Trophoblast cell (in vitro differentiated cells and primary cell): Measurements from ENCODE around the gene POGZ.

ENCODE experiments used
- DNase-seq, 2 donors: peaks; one replicate each; pipeline ENCODE4 v3.0.0-alpha.2; 2016
- H2AFZ ChIP-seq: 2 replicates; pipeline ENCODE4 v1.6.1; 2013; ENCODE audit warnings: low read length, moderate library complexity, mild to moderate bottlenecking; ENCODE audit not compliant: insufficient read depth, poor library complexity
- H2AK5ac ChIP-seq: 2 replicates; pipeline ENCODE4 v1.6.1; 2013; ENCODE audit warnings: mild to moderate bottlenecking, low read length
- H2BK120ac ChIP-seq: 2 replicates; pipeline ENCODE4 v1.6.1; 2013; ENCODE audit warnings: low read length, mild to moderate bottlenecking, moderate library complexity; ENCODE audit not compliant: insufficient read depth, poor library complexity
- H2BK12ac ChIP-seq: 2 replicates; pipeline ENCODE4 v1.6.1; 2013; ENCODE audit warnings: mild to moderate bottlenecking, low read length, moderate library complexity
- H2BK5ac ChIP-seq: 2 replicates; pipeline ENCODE4 v1.6.1; 2013; ENCODE audit warnings: low read length, low read depth, moderate library complexity, mild to moderate bottlenecking; ENCODE audit not compliant: poor library complexity
- H3K14ac ChIP-seq: 2 replicates; pipeline ENCODE4 v1.6.1; 2013; ENCODE audit warnings: mild to moderate bottlenecking, low read length
- H3K18ac ChIP-seq: 2 replicates; pipeline ENCODE4 v1.6.1; 2013; ENCODE audit warnings: mild to moderate bottlenecking, low read length
- H3K23ac ChIP-seq: 2 replicates; pipeline ENCODE4 v1.6.1; 2013; ENCODE audit warnings: low read length
- H3K27ac ChIP-seq: 2 replicates; pipeline ENCODE4 v1.5.1; 2013; ENCODE audit warnings: low read depth, mild to moderate bottlenecking, inconsistent platforms, low read length, moderate library complexity
- H3K27me3 ChIP-seq: 2 replicates; pipeline ENCODE4 v1.6.1; 2013; ENCODE audit warnings: inconsistent platforms, mild to moderate bottlenecking, low read length, moderate library complexity; ENCODE audit not compliant: insufficient read depth
- H3K36me3 ChIP-seq, 2 experiments: 1 replicate in 1 of 2; 2 replicates in 1 of 2; pipeline ENCODE4 v1.6.1; 2013; ENCODE audit warnings: low read length in 2 of 2, mild to moderate bottlenecking in 2 of 2, moderate library complexity in 1 of 2; ENCODE audit not compliant: insufficient read depth in 2 of 2, control insufficient read depth in 1 of 2
- H3K4ac ChIP-seq: 2 replicates; pipeline ENCODE4 v1.6.1; 2013; ENCODE audit warnings: low read depth, mild to moderate bottlenecking, low read length, moderate library complexity
- H3K4me1 ChIP-seq, 2 experiments: 1 replicate in 1 of 2; 2 replicates in 1 of 2; pipeline ENCODE4 v1.6.1; 2013; ENCODE audit warnings: low read length in 2 of 2, mild to moderate bottlenecking in 2 of 2, moderate library complexity in 1 of 2; ENCODE audit not compliant: insufficient read depth in 2 of 2, control insufficient read depth in 1 of 2
- H3K4me2 ChIP-seq: 2 replicates; pipeline ENCODE4 v1.6.1; 2013; ENCODE audit warnings: inconsistent platforms, mild to moderate bottlenecking, low read length, moderate library complexity
- H3K4me3 ChIP-seq: 2 replicates; pipeline ENCODE4 v1.5.1; 2013; ENCODE audit warnings: mild to moderate bottlenecking, low read depth, low read length, inconsistent platforms
- H3K79me1 ChIP-seq: one replicate; pipeline ENCODE4 v1.6.1; 2013; ENCODE audit warnings: low read length
- H3K79me2 ChIP-seq: 2 replicates; pipeline ENCODE4 v1.6.1; 2013; ENCODE audit warnings: low read length, mild to moderate bottlenecking; ENCODE audit not compliant: control insufficient read depth, insufficient read depth, poor library complexity
- H3K9ac ChIP-seq: 2 replicates; pipeline ENCODE4 v1.6.1; 2013; ENCODE audit warnings: mild to moderate bottlenecking, low read length
- H3K9me3 ChIP-seq: 2 replicates; pipeline ENCODE4 v1.6.1; 2013; ENCODE audit warnings: low read depth, mild to moderate bottlenecking, control low read depth, inconsistent platforms, low read length; ENCODE audit not compliant: insufficient read depth
- H4K12ac ChIP-seq: 2 replicates; pipeline ENCODE4 v1.6.1; 2013; ENCODE audit warnings: low read depth, mild to moderate bottlenecking, low read length, moderate library complexity
- H4K8ac ChIP-seq: 2 replicates; pipeline ENCODE4 v1.6.1; 2013; ENCODE audit warnings: low read depth, mild to moderate bottlenecking, low read length, moderate library complexity
- H4K91ac ChIP-seq: one replicate; pipeline ENCODE4 v1.6.1; 2013; ENCODE audit warnings: low read depth, mild to moderate bottlenecking, low read length, moderate library complexity
- WGBS: extraction: QIAGEN DNeasy Blood & Tissue Kit; methylation state at CpG from one replicate; pipeline ENCODE4 v1.1.7; 2013; ENCODE audit warnings: missing lambda C conversion rate; ENCODE audit not compliant: insufficient read length, insufficient coverage; ENCODE audit errors: extremely low coverage; 5-methylcytosine and 5-hydroxymethylcytosine counted together

POGZ gene

GRCh38 chr1:151364996-151365395 lies 94.3 kb downstream of the POGZ start:
- Histone ChIP-seq H2AFZ (no peak overlapping the region), H4K91ac (no peak overlapping the region), H2BK5ac (no peak overlapping the region), H2BK120ac (no peak overlapping the region), H3K27me3 (no peaks in the 10 kb centered on the region), H4K8ac (no peak overlapping the region), H3K4me1 (no peaks in the 10 kb centered on the region), H3K9ac (no peak overlapping the region), H3K23ac (no peak overlapping the region), H2AK5ac (no peak overlapping the region), H3K18ac (no peak overlapping the region), H3K27ac (no peak overlapping the region), H3K9me3 (peaks cover 18% of the 10 kb centered on the region), H2BK12ac (no peak overlapping the region), H3K79me2 (no peaks in the 10 kb centered on the region), H3K4me2 (no peak overlapping the region), H4K12ac (no peak overlapping the region), H3K14ac (no peak overlapping the region), H3K4ac (no peak overlapping the region), H3K36me3 (peaks cover 2 to 3% of the 10 kb centered on the region in 2 experiments), H3K4me3 (no peak overlapping the region), H3K79me1 (no peaks in the 10 kb centered on the region)
- no peak for DNase-seq
- WGBS = no CpG with 5 or more reads among the region's 4 CpGs

GRCh38 chr1:151362308-151363155 lies 96.8 kb downstream of the POGZ start:
- H2BK12ac ChIP-seq = no peak overlapping the region
- H3K14ac ChIP-seq = no peak overlapping the region
- no peaks in the 10 kb centered on the region for H3K79me1 ChIP-seq
- H3K79me2 ChIP-seq = no peaks in the 10 kb centered on the region
- no peak overlapping the region for H2AFZ ChIP-seq
- no peak for DNase-seq
- no peak overlapping the region for H2AK5ac ChIP-seq
- no peak overlapping the region for H4K8ac ChIP-seq
- no peak overlapping the region for H2BK5ac ChIP-seq
- H3K4me3 ChIP-seq = no peak overlapping the region
- no peaks in the 10 kb centered on the region for H3K27me3 ChIP-seq
- H4K12ac ChIP-seq = no peak overlapping the region
- no CpG with 5 or more reads among the region's 3 CpGs for WGBS
- peaks cover 2 to 3% of the 10 kb centered on the region in 2 experiments for H3K36me3 ChIP-seq
- H3K9me3 ChIP-seq = peaks cover 15% of the 10 kb centered on the region
- no peak overlapping the region for H3K23ac ChIP-seq
- H3K9ac ChIP-seq = no peak overlapping the region
- no peak overlapping the region for H2BK120ac ChIP-seq
- H3K4me2 ChIP-seq = no peak overlapping the region
- no peak overlapping the region for H3K18ac ChIP-seq
- H3K4ac ChIP-seq = no peak overlapping the region
- no peak overlapping the region for H3K27ac ChIP-seq
- H4K91ac ChIP-seq = no peak overlapping the region
- no peaks in the 10 kb centered on the region for H3K4me1 ChIP-seq

GRCh38 chr1:151361883-151362282 lies 97.4 kb downstream of the POGZ start:
- H2BK120ac ChIP-seq = no peak overlapping the region
- H3K4me2 ChIP-seq = no peak overlapping the region
- H3K9ac ChIP-seq = no peak overlapping the region
- H3K4ac ChIP-seq = no peak overlapping the region
- no peak overlapping the region for H3K23ac ChIP-seq
- H3K14ac ChIP-seq = no peak overlapping the region
- H3K9me3 ChIP-seq = peaks cover 15% of the 10 kb centered on the region
- no peaks in the 10 kb centered on the region for H3K27me3 ChIP-seq
- H3K4me1 ChIP-seq = no peaks in the 10 kb centered on the region
- no peaks in the 10 kb centered on the region for H3K79me2 ChIP-seq
- no peak overlapping the region for H2BK5ac ChIP-seq
- no peak overlapping the region for H3K4me3 ChIP-seq
- no peak overlapping the region for H4K12ac ChIP-seq
- no peak overlapping the region for H3K18ac ChIP-seq
- H3K27ac ChIP-seq = no peak overlapping the region
- H2AFZ ChIP-seq = no peak overlapping the region
- H4K8ac ChIP-seq = no peak overlapping the region
- H4K91ac ChIP-seq = no peak overlapping the region
- H3K79me1 ChIP-seq = no peaks in the 10 kb centered on the region
- H2BK12ac ChIP-seq = no peak overlapping the region
- DNase-seq = no peak
- peaks cover 2 to 3% of the 10 kb centered on the region in 2 experiments for H3K36me3 ChIP-seq
- H2AK5ac ChIP-seq = no peak overlapping the region

- Histone ChIP-seq H3K36me3 (no peaks in the 10 kb centered on the region), H3K4me1 (no peaks in the 10 kb centered on the region), H2AFZ (no peak overlapping the region), H3K23ac (no peak overlapping the region), H3K4me2 (no peak overlapping the region), H3K9me3 (peaks cover 3% of the 10 kb centered on the region), H3K27ac (no peak overlapping the region), H4K91ac (no peak overlapping the region), H2BK120ac (no peak overlapping the region), H3K4ac (no peak overlapping the region), H2AK5ac (no peak overlapping the region), H3K14ac (no peak overlapping the region), H3K18ac (no peak overlapping the region), H3K79me1 (no peaks in the 10 kb centered on the region), H4K8ac (no peak overlapping the region), H3K27me3 (no peaks in the 10 kb centered on the region), H3K4me3 (no peak overlapping the region), H2BK12ac (no peak overlapping the region), H2BK5ac (no peak overlapping the region), H3K9ac (peak overlapping the region; percentile 14), H4K12ac (no peak overlapping the region), H3K79me2 (no peaks in the 10 kb centered on the region)
- WGBS = no CpG with 5 or more reads among the region's 2 CpGs
- no peak for DNase-seq
These were observed 102.6 kb downstream of the POGZ start for GRCh38 chr1:151356696-151357095.
